SK-N-MC (cell line): ENCODE data around the gene AGBL1.

Source experiments
- EZH2 ChIP-seq: fragments of 200-600 bp; sonication (generic); IDR thresholded peaks from one replicate; pipeline ENCODE4 v1.6.1; 2017; ENCODE audit warnings: antibody characterized with exemption
- FOXP2 ChIP-seq: optimal IDR thresholded peaks from 2 replicates; pipeline ENCODE3; 2011; ENCODE audit warnings: mild to moderate bottlenecking, moderate library complexity; ENCODE audit not compliant: insufficient read depth; ENCODE audit errors: extremely low read length, control extremely low read depth
- POLR2AphosphoS5 ChIP-seq: IDR thresholded peaks from 2 replicates; pipeline ENCODE4 v1.6.1; 2012; ENCODE audit warnings: mild to moderate bottlenecking, low read depth, low read length, borderline replicate concordance

DNA sequence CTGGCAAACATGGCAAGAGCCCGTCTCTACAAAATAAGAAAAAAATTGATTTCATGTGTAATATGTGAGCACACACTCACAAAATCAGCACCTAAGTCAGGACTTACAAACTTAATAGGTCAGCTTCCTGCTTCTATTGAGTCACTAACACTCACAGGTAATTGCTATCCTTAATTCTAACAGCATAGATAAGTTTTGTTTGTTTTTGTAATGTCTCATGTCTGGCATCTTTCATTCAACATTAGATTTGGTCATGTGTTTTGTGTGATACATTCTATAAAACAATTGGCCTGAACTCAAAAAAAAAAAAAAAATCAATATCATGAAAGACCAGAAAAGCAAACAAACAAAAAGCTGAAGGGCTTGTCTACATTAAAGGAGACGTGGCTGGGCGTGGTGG is 564.7 kb downstream of the AGBL1 start:
- TF ChIP-seq EZH2 (no peak), POLR2AphosphoS5 (no peak), FOXP2 (no peak)
